GM23338 (cell line): ENCODE results near the gene KIF27.
"Not testable (repeated sequence)": the region's sequence is repeated elsewhere in the genome, so short reads cannot be mapped to it uniquely, and the experiment has no call there.

ENCODE experiments used
- CREB1 ChIP-seq: fragments of 250-450 bp; sonication (Bioruptor Pico); IDR thresholded peaks from 2 replicates; pipeline ENCODE4 v1.5.0; 2020; ENCODE audit warnings: low read depth, mild to moderate bottlenecking, moderate library complexity
- CTCF ChIP-seq, 2 experiments: fragments of 200-600 bp in 1 of 2; sonication (generic) in 1 of 2; conservative IDR thresholded peaks; 2 replicates each; pipeline versions ENCODE4 v1.5.1 to v1.6.1; 2016 to 2017; ENCODE audit warnings: antibody characterized with exemption in 2 of 2, low read depth in 2 of 2, mild to moderate bottlenecking in 2 of 2, moderate library complexity in 1 of 2
- ETS1 ChIP-seq: IDR thresholded peaks from 2 replicates; pipeline ENCODE4 v1.6.1; 2016; ENCODE audit warnings: antibody characterized with exemption
- EZH2 ChIP-seq: fragments of 200-600 bp; sonication (generic); IDR thresholded peaks from one replicate; pipeline ENCODE4 v1.8.0; 2017; ENCODE audit warnings: antibody characterized with exemption, mild to moderate bottlenecking, low read depth; ENCODE audit not compliant: unreplicated experiment
- EZH2phosphoT487 ChIP-seq: fragments of 200-600 bp; sonication (generic); IDR thresholded peaks from one replicate; pipeline ENCODE4 v1.8.1; 2018; ENCODE audit warnings: antibody characterized with exemption; ENCODE audit not compliant: unreplicated experiment
- JUNB ChIP-seq: IDR thresholded peaks from one replicate; pipeline ENCODE4 v1.6.1; 2016; ENCODE audit warnings: antibody characterized with exemption; ENCODE audit not compliant: unreplicated experiment
- POLR2AphosphoS5 ChIP-seq: IDR thresholded peaks from 2 replicates; pipeline ENCODE4 v1.6.1; 2016; ENCODE audit warnings: antibody characterized with exemption, low read depth
- REST ChIP-seq: IDR thresholded peaks from one replicate; pipeline ENCODE4 v1.6.1; 2018; ENCODE audit warnings: antibody characterized with exemption; ENCODE audit not compliant: unreplicated experiment
- STAT1 ChIP-seq: IDR thresholded peaks from one replicate; pipeline ENCODE4 v1.6.1; 2016; ENCODE audit warnings: antibody characterized with exemption; ENCODE audit not compliant: unreplicated experiment

- peak; percentile 51 to 55 for TF ChIP-seq CTCF (conservative IDR thresholded peaks at IDR 0.05; ENCODE audit: low read depth in 2 of 2)
- TF ChIP-seq CREB1 (CRISPR knock-in tag); STAT1; POLR2AphosphoS5; JUNB; REST; EZH2; EZH2phosphoT487; ETS1: not testable (repeated sequence)
Measured at GRCh38 chr9:83912194-83912593, 9.0 kb downstream of the KIF27 start.
